A549 (cell line): ENCODE measurements around the gene STN1. TPM values are rescaled to one million over a fixed set of nuclear protein-coding genes. Genes with fewer than 3 reads are reported as not detected.
A peak's percentile ranks its signal among the peaks of the same experiment; 100 is the strongest.

ENCODE experiments used
- ATAC-seq, 2 experiments: fragments of 200-7000 bp in 1 of 2; fragments of >200 bp in 1 of 2; cut with Nextera tagmentation in 1 of 2; cut with Tn5 transposase in 1 of 2; 3 replicates each; pipeline versions ENCODE4 v1.8.0 to v1.9.1; 2018 to 2020; ENCODE audit warnings: mild to moderate bottlenecking in 1 of 2, moderate library complexity in 1 of 2
- CTCF ChIA-PET: fragments of 300-600 bp; sonication (Branson Sonifier 250); formaldehyde crosslinking; extraction: SDS; loops from one replicate; lab custom pipeline; 2021; ENCODE audit warnings: antibody characterized with exemption, inconsistent platforms; lab: Yijun Ruan, JAX
- POLR2A ChIA-PET: fragments of 350-600 bp; formaldehyde crosslinking; extraction: SDS; loops from one replicate; lab custom pipeline; 2021; ENCODE audit warnings: antibody characterized with exemption, inconsistent platforms; lab: Yijun Ruan, JAX
- DNase-seq, 2 experiments: peaks; one replicate each; pipeline versions ENCODE4 v3.0.0 to v3.0.0-alpha.2; 2011 to 2016; ENCODE audit warnings: low read depth in 1 of 2, low spot score in 1 of 2
- FAIRE-seq: peaks from 2 replicates; lab custom pipeline; 2011; peaks lifted over from hg19 to GRCh38; lab: Jason Lieb, UNC
- H3K27ac ChIP-seq, 2 experiments: fragments of >200 bp; sonication (Bioruptor Twin); formaldehyde crosslinking; 3 replicates each; pipeline ENCODE4 v1.5.1; 2016 to 2017
- H3K4me1 ChIP-seq: fragments of >200 bp; sonication (Bioruptor Twin); formaldehyde crosslinking; 3 replicates; pipeline ENCODE4 v1.6.1; 2016
- H3K4me2 ChIP-seq: fragments of >200 bp; sonication (Bioruptor Twin); formaldehyde crosslinking; 3 replicates; pipeline ENCODE4 v1.6.1; 2016
- H3K4me3 ChIP-seq: fragments of >200 bp; sonication (Bioruptor Twin); formaldehyde crosslinking; 3 replicates; pipeline ENCODE4 v1.5.1; 2016
- H3K9me3 ChIP-seq: fragments of >200 bp; sonication (Bioruptor Twin); formaldehyde crosslinking; 3 replicates; pipeline ENCODE4 v1.6.1; 2016
- ATOH8 ChIP-seq: fragments of 250-450 bp; sonication (Bioruptor Pico); IDR thresholded peaks from 2 replicates; pipeline ENCODE4 v1.5.0; 2020; ENCODE audit warnings: low read depth, mild to moderate bottlenecking, moderate library complexity
- CBX2 ChIP-seq: fragments of 200-600 bp; sonication (generic); IDR thresholded peaks from 2 replicates; pipeline ENCODE4 v1.6.1; 2016; ENCODE audit warnings: low read depth, mild to moderate bottlenecking, borderline replicate concordance
- CHD2 ChIP-seq: fragments of 150-350 bp; IDR thresholded peaks from 2 replicates; pipeline ENCODE4 v1.6.1; 2014; ENCODE audit warnings: low read length; ENCODE audit not compliant: partially characterized antibody
- ESRRA ChIP-seq: fragments of 150-350 bp; IDR thresholded peaks from 2 replicates; pipeline ENCODE4 v1.6.1; 2014; ENCODE audit warnings: mild to moderate bottlenecking, low read length, borderline replicate concordance
- FOSB ChIP-seq: fragments of 250-450 bp; sonication (Bioruptor Pico); IDR thresholded peaks from 2 replicates; pipeline ENCODE4 v1.5.0; 2020; ENCODE audit warnings: mild to moderate bottlenecking, moderate library complexity
- FOXS1 ChIP-seq: fragments of 250-450 bp; sonication (Bioruptor Pico); IDR thresholded peaks from 2 replicates; pipeline ENCODE4 v1.5.0; 2020; ENCODE audit warnings: mild to moderate bottlenecking, moderate library complexity
- HOXB13 ChIP-seq: fragments of 250-450 bp; sonication (Bioruptor Pico); IDR thresholded peaks from 2 replicates; pipeline ENCODE4 v1.5.0; 2020; ENCODE audit warnings: low read depth, mild to moderate bottlenecking, moderate library complexity
- HOXB5 ChIP-seq: fragments of 250-450 bp; sonication (Bioruptor Pico); IDR thresholded peaks from 2 replicates; pipeline ENCODE4 v1.5.0; 2020; ENCODE audit warnings: mild to moderate bottlenecking, moderate library complexity
- JUN ChIP-seq, 2 experiments: fragments of >200 bp; sonication (Bioruptor Twin); formaldehyde crosslinking; IDR thresholded peaks; 2 replicates in 1 of 2; 3 replicates in 1 of 2; pipeline ENCODE4 v1.6.1; 2016 to 2017
- MAX ChIP-seq: IDR thresholded peaks from 2 replicates; pipeline ENCODE4 v1.6.1; 2012
- MYC ChIP-seq: IDR thresholded peaks from 2 replicates; pipeline ENCODE4 v1.6.1; 2012; ENCODE audit warnings: mild to moderate bottlenecking, inconsistent platforms, low read length, improper control_type of control experiment, borderline replicate concordance
- NFE2L2 ChIP-seq: fragments of 150-350 bp; conservative IDR thresholded peaks from 2 replicates; pipeline ENCODE4 v1.6.1; 2014; ENCODE audit warnings: low read length
- NPAS2 ChIP-seq: fragments of 250-450 bp; sonication (Bioruptor Pico); IDR thresholded peaks from 2 replicates; pipeline ENCODE4 v1.8.0; 2022; ENCODE audit warnings: mild to moderate bottlenecking, moderate library complexity, borderline replicate concordance
- PBX3 ChIP-seq: IDR thresholded peaks from 2 replicates; pipeline ENCODE4 v1.6.1; 2012
- PHF8 ChIP-seq: fragments of 200-600 bp; sonication (generic); IDR thresholded peaks from 2 replicates; pipeline ENCODE4 v1.6.1; 2016; ENCODE audit warnings: low read depth, mild to moderate bottlenecking, antibody characterized with exemption, moderate library complexity, borderline replicate concordance
- POLR2A ChIP-seq: IDR thresholded peaks from 2 replicates; pipeline ENCODE4 v1.6.1; 2012; ENCODE audit warnings: mild to moderate bottlenecking, low read length
- RCOR1 ChIP-seq: fragments of 150-350 bp; IDR thresholded peaks from 2 replicates; pipeline ENCODE4 v1.6.1; 2014; ENCODE audit warnings: antibody characterized with exemption, low read length, low read depth
- SMC3 ChIP-seq: fragments of >200 bp; sonication (Bioruptor Twin); formaldehyde crosslinking; IDR thresholded peaks from 3 replicates; pipeline ENCODE4 v1.6.1; 2018; ENCODE audit warnings: inconsistent platforms
- ZNF302 ChIP-seq: fragments of 250-450 bp; sonication (Bioruptor Pico); IDR thresholded peaks from 2 replicates; pipeline ENCODE4 v1.9.0; 2021; ENCODE audit warnings: inconsistent platforms, mild to moderate bottlenecking, moderate library complexity
- WGBS: methylation state at CpG from one replicate; pipeline ENCODE4 v1.1.6; 2017; ENCODE audit errors: missing lambda C conversion rate; 5-methylcytosine and 5-hydroxymethylcytosine counted together
- polyA plus RNA-seq, 4 experiments: library from polyadenylated mRNA; depleted of rRNA in 3 of 4; stranded (reverse); fragments of >200 nt; fragmentation: RNase III in 1 of 4; extraction: RNeasy Plus Mini Kit Qiagen cat#74134 plus additional on column Dnase treatment in 1 of 4; gene quantifications; 2 replicates in 3 of 4; 3 replicates in 1 of 4; pipeline ENCODE4 v1.2.3, GENCODE V29; 2011 to 2017
- TF ChIP-seq, protein P1 (sequence below): IDR thresholded peaks from 2 replicates; pipeline ENCODE4 v1.6.1; 2012; ENCODE audit warnings: low read depth, borderline replicate concordance
- TF ChIP-seq, protein P2 (sequence below): fragments of >200 bp; sonication (Bioruptor Twin); formaldehyde crosslinking; IDR thresholded peaks from 3 replicates; pipeline ENCODE4 v1.6.1; 2016
- TF ChIP-seq, protein P3 (sequence below): fragments of 450-650 bp; IDR thresholded peaks from 2 replicates; pipeline ENCODE4 v1.6.1; 2014; ENCODE audit warnings: antibody characterized with exemption

STN1 gene
- polyA plus RNA-seq, 2 of the 4 experiments (the other 2 are of a cell fraction): 17.1 to 34.5 TPM

DNA sequence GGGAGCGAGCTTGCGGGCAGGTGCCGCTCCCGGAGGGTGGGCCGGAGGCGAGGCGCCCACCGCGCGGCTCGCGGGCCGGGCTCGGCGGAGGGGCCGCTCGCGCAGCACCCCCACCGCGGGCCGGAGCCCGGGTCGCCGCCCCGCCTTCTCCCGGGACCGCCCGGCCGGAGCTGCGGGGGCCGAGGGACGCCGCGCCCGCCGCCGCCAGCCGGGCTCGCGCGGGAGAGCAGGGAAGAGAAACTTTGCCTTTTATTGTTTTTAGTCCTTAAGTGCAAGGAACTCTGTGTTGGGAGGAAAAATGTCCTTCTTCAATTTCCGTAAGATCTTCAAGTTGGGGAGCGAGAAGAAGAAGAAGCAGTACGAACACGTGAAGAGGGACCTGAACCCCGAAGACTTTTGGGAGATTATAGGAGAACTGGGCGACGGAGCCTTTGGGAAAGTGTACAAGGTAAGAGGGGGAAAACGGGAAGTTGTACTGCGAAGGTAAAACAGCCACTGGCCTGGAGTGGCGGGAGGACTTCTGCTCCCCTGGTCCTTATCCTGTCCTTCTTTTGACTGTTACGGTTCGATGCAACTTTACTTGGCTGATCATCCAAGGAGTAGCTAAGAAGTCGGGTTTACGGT lies 49.6 kb upstream of the STN1 start:
- peak; percentile 48; the same call in 1 of the 2 replicates for TF ChIP-seq MAX
- TF ChIP-seq, protein P1, sequence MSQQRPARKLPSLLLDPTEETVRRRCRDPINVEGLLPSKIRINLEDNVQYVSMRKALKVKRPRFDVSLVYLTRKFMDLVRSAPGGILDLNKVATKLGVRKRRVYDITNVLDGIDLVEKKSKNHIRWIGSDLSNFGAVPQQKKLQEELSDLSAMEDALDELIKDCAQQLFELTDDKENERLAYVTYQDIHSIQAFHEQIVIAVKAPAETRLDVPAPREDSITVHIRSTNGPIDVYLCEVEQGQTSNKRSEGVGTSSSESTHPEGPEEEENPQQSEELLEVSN: peak; percentile 47; the same call in 1 of the 2 replicates
- no peak for TF ChIP-seq FOXS1
- TF ChIP-seq CBX2: no peak
- TF ChIP-seq ZNF302 (CRISPR knock-in tag): no peak
- no peak for TF ChIP-seq PHF8
- TF ChIP-seq MYC: no peak
- TF ChIP-seq FOSB (CRISPR knock-in tag): no peak
- ChIA-PET CTCF (interaction anchor here (0.6 to 1.0 kb wide), 3 partner anchors 10 to 77 kb away, joined by 3 to 5 read pairs (median 4); no protein-coding TSS in a partner anchor), POLR2A (interaction anchor here (0.9 to 1.6 kb wide), 3 partner anchors 59 to 288 kb away, joined by 4 to 8 read pairs (median 5); partner anchors contain the start of gene SFR1)
- Histone ChIP-seq H3K27ac (peak overlapping the region; percentile 97 to 98), H3K4me3 (peak overlapping the region; percentile 95), H3K4me2 (peak overlapping the region; percentile 71), H3K9me3 (no peaks in the 10 kb centered on the region), H3K4me1 (peaks cover 26% of the 10 kb centered on the region)
- ATAC-seq (peak; percentile 29 to 72), DNase-seq (peak; percentile 36 to 39), FAIRE-seq (peak; percentile 65)
- under 1% methylated on average over 30 of the region's 55 CpGs for WGBS

- peaks cover 22% of the 10 kb centered on the region for H3K4me1 ChIP-seq
- H3K9me3 ChIP-seq: no peaks in the 10 kb centered on the region
- peak within 1 kb of the TSS; percentile 97 to 98 for H3K27ac ChIP-seq
- FAIRE-seq (no peak), DNase-seq (peak; percentile 75 to 82), ATAC-seq (peak; percentile 81)
- 0 out of 2 replicates have a peak, but pooled peaks have one; percentile 41 for TF ChIP-seq FOXS1
- TF ChIP-seq RCOR1: 0 out of 2 replicates have a peak, but pooled peaks have one; percentile 19
- TF ChIP-seq NPAS2 (CRISPR knock-in tag): no peak
- TF ChIP-seq PBX3: no peak
- TF ChIP-seq CHD2: no peak
- TF ChIP-seq ZNF302 (CRISPR knock-in tag): no peak
- TF ChIP-seq ATOH8 (CRISPR knock-in tag): no peak
- no peak for TF ChIP-seq FOSB (CRISPR knock-in tag)
- TF ChIP-seq, protein P2, sequence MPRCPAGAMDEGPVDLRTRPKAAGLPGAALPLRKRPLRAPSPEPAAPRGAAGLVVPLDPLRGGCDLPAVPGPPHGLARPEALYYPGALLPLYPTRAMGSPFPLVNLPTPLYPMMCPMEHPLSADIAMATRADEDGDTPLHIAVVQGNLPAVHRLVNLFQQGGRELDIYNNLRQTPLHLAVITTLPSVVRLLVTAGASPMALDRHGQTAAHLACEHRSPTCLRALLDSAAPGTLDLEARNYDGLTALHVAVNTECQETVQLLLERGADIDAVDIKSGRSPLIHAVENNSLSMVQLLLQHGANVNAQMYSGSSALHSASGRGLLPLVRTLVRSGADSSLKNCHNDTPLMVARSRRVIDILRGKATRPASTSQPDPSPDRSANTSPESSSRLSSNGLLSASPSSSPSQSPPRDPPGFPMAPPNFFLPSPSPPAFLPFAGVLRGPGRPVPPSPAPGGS: 0 out of 3 replicates have a peak, but pooled peaks have one; percentile 26
- TF ChIP-seq POLR2A: peak; percentile 74
- TF ChIP-seq NFE2L2: no peak
- TF ChIP-seq, protein P3, sequence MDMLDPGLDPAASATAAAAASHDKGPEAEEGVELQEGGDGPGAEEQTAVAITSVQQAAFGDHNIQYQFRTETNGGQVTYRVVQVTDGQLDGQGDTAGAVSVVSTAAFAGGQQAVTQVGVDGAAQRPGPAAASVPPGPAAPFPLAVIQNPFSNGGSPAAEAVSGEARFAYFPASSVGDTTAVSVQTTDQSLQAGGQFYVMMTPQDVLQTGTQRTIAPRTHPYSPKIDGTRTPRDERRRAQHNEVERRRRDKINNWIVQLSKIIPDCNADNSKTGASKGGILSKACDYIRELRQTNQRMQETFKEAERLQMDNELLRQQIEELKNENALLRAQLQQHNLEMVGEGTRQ: no peak
- peak; percentile 60; the same call in 1 of the 2 replicates for TF ChIP-seq MYC
- peak; percentile 53 to 63; a peak in 4 of 5 replicates for TF ChIP-seq JUN (IDR thresholded peaks at IDR 0.05)
- peak; percentile 80; the same call in 1 of the 2 replicates for TF ChIP-seq ESRRA
- TF ChIP-seq MAX: peak; percentile 57
- peak; percentile 21; the same call in 1 of the 3 replicates for TF ChIP-seq SMC3
- peak; percentile 50; the same call in 1 of the 2 replicates for TF ChIP-seq PHF8
- peak; percentile 87; the same call in 1 of the 2 replicates for TF ChIP-seq HOXB5 (CRISPR knock-in tag)
- TF ChIP-seq HOXB13 (CRISPR knock-in tag): peak; percentile 70; the same call in 1 of the 2 replicates
- H3K4me3 ChIP-seq: peak within 1 kb of the TSS; percentile 95
- peak within 1 kb of the TSS; percentile 71 for H3K4me2 ChIP-seq
- 3% methylated on average over 10 of the region's 92 CpGs for WGBS
- POLR2A ChIA-PET: interaction anchor here (0.9 to 1.6 kb wide), 2 partner anchors 59 to 155 kb away, joined by 5 to 8 read pairs; partner anchors contain the start of gene SFR1
- CTCF ChIA-PET: interaction anchor here (1.0 kb wide), 1 partner anchor 77 kb away, joined by 5 read pairs; no protein-coding TSS in a partner anchor
Measured at GRCh38 chr10:103966671-103967447, 48.9 kb upstream of the STN1 start, which contains the start of gene SLK. Gene SLK, plus strand, starts transcription at chr10:103967140. Its CDS starts 606 bp downstream, at chr10:103967746.
